IgD-negative memory B cell (primary cell): ENCODE results near the gene MAP4K1. TPM values are rescaled to one million over a fixed set of nuclear protein-coding genes. Genes with fewer than 3 reads are reported as not detected.
"Not testable (repeated sequence)": the region's sequence is repeated elsewhere in the genome, so short reads cannot be mapped to it uniquely, and the experiment has no call there.

Source experiments
- H3K27ac Mint-ChIP-seq, 3 donors: one replicate each; pipeline ENCODE4 v1.8.0; 2020 to 2022; ENCODE audit warnings: mild to moderate bottlenecking in 3 of 3, mixed read lengths in 3 of 3, moderate library complexity in 1 of 3
- H3K27me3 Mint-ChIP-seq: one replicate; pipeline ENCODE4 v1.8.0; 2021; ENCODE audit warnings: mixed read lengths
- H3K36me3 Mint-ChIP-seq: one replicate; pipeline ENCODE4 v1.8.0; 2020; ENCODE audit warnings: mild to moderate bottlenecking, mixed read lengths
- H3K4me1 Mint-ChIP-seq, 3 donors: one replicate each; pipeline ENCODE4 v1.8.0; 2020 to 2022; ENCODE audit warnings: mixed read lengths in 3 of 3, mild to moderate bottlenecking in 1 of 3
- H3K4me3 Mint-ChIP-seq, 4 donors: one replicate each; pipeline ENCODE4 v1.8.0; 2020 to 2022; ENCODE audit warnings: mild to moderate bottlenecking in 4 of 4, mixed read lengths in 4 of 4, moderate library complexity in 3 of 4
- H3K9me3 Mint-ChIP-seq, 3 donors: one replicate each; pipeline ENCODE4 v1.8.0; 2020 to 2021; ENCODE audit warnings: mixed read lengths in 3 of 3, mild to moderate bottlenecking in 1 of 3
- polyA plus RNA-seq: library from polyadenylated mRNA; unstranded; fragments of 300-500 nt; fragmentation: Illumina TruSeq; gene quantifications from one replicate; pipeline ENCODE4 v1.2.3, GENCODE V29; 2021

MAP4K1 gene
- polyA plus RNA-seq, 1 donor from 2014 or later: 250 TPM

DNA sequence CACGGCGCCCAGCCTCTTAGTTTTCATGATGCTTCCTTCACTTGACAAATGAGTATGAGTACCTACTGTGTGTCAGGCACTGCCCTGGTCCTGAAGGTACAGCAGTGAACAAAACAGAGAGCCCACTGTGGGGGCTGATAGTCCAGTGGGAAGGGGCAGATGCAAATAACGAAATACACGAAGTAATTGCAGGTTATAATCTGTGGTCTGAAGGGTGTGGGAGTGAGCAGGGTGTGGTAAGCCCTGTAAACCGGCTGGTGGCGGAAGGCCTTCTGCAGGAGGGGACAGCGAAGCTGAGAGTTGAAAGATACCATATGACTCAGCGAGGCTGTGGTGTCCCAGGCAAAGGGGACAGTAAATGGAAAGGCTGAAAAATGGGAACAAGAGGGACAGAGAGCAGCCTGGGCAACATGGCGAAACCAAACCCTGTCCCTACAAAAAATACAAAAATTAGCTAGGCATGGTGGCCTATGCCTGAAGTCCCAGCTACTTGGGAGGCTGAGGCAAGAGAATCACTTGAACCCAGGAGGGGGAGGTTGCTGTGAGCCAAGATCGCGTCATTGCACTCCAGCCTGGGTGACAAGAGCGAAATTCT lies 60.5 kb downstream of the MAP4K1 start:
- Mint-ChIP-seq H3K36me3 (peaks cover 1% of the 10 kb centered on the region), H3K9me3 (no peaks in the 10 kb centered on the region), H3K4me1 (peaks cover 22 to 35% (median 33%) of the 10 kb centered on the region in 3 donors), H3K4me3 (peak overlapping the region; percentile 27 to 92 (median 68)), H3K27me3 (no peaks in the 10 kb centered on the region), H3K27ac (peak overlapping the region in 1 of 3 donors; percentile 69)

DNA sequence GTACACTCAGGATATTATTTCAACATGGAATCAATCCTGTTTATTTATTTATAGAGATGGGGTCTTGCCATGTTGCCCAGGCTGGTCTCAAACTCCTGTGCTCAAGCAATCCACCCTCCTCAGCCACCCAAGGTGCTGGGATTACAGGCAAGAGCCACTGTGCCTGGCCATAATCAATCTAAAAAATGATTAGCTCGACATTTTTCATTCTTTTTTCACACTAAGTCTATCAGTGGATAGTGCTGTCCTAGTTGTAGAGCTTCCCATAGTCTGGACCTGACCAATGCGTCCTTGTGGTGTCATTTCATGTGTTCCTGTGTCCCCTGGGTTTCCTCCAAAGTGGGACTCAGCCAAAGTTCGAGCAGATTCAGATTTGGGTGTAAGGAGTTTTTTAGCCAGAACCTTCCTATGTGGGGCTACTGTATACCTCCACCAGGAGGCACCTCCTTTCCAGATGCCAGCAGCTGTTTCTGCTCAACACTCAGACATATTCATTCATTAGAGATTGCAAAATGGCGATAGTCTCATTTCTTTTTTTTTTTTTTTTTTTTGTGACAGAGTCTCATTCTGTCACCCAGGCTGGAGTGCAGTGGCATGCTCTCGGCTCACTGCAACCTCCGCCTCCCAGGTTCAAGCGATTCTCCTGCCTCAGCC lies 61.1 kb downstream of the MAP4K1 start:
- peaks cover 22 to 30% (median 28%) of the 10 kb centered on the region in 3 donors for H3K4me1 Mint-ChIP-seq
- H3K36me3 Mint-ChIP-seq: peaks cover 1% of the 10 kb centered on the region
- no peaks in the 10 kb centered on the region for H3K27me3 Mint-ChIP-seq
- no peaks in the 10 kb centered on the region for H3K9me3 Mint-ChIP-seq
- peak overlapping the region in 3 of 4 donors; percentile 27 to 92 (median 92) for H3K4me3 Mint-ChIP-seq
- peak overlapping the region in 1 of 3 donors; percentile 69 for H3K27ac Mint-ChIP-seq

- peaks cover 22 to 33% (median 27%) of the 10 kb centered on the region in 3 donors for H3K4me1 Mint-ChIP-seq
- no peaks in the 10 kb centered on the region for H3K27me3 Mint-ChIP-seq
- H3K36me3 Mint-ChIP-seq: peaks cover 1% of the 10 kb centered on the region
- H3K9me3 Mint-ChIP-seq: no peaks in the 10 kb centered on the region
- peak overlapping the region in 1 of 3 donors; percentile 11 for H3K27ac Mint-ChIP-seq
- peak overlapping the region in 2 of 4 donors; percentile 3 to 74 for H3K4me3 Mint-ChIP-seq
These were observed 62.6 kb downstream of the MAP4K1 start for GRCh38 chr19:38555200-38555599.

GRCh38 chr19:38554676-38555141 lies 63.0 kb downstream of the MAP4K1 start:
- Mint-ChIP-seq H3K27me3 (no peaks in the 10 kb centered on the region), H3K4me1 (peaks cover 18 to 29% (median 22%) of the 10 kb centered on the region in 3 donors)

DNA sequence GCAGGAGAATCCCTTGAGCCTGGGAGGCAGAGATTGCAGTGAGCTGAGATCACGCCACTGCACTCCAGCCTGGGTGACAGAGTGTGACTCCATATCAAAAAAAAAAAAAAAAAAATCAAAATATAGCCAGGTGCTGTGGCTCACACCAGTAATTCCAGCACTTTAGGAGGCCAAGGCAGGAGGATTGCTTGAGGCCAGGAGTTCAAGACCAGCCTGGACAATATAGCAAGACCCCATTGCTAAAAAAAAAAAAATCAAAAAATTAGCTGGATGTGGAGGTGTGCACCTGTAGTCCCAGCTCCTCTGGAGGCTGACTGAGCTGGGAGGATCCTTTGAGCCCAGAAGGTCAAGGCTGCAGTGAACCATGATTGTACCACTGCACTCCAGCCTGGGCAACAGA lies 64.5 kb downstream of the MAP4K1 start:
- not testable (repeated sequence) for H3K36me3 Mint-ChIP-seq, H3K4me3 Mint-ChIP-seq, H3K27me3 Mint-ChIP-seq, H3K9me3 Mint-ChIP-seq, H3K27ac Mint-ChIP-seq
- H3K4me1 Mint-ChIP-seq: peaks cover 14 to 21% (median 14%) of the 10 kb centered on the region in 3 donors

More at GRCh38 chr19:38554676-38555141, 63.0 kb downstream of the MAP4K1 start:
- H3K9me3 Mint-ChIP-seq: no peaks in the 10 kb centered on the region
- no peaks in the 10 kb centered on the region for H3K36me3 Mint-ChIP-seq
- H3K27ac Mint-ChIP-seq: peak overlapping the region in 1 of 3 donors; percentile 11
- peak overlapping the region in 1 of 4 donors; percentile 74 for H3K4me3 Mint-ChIP-seq

DNA sequence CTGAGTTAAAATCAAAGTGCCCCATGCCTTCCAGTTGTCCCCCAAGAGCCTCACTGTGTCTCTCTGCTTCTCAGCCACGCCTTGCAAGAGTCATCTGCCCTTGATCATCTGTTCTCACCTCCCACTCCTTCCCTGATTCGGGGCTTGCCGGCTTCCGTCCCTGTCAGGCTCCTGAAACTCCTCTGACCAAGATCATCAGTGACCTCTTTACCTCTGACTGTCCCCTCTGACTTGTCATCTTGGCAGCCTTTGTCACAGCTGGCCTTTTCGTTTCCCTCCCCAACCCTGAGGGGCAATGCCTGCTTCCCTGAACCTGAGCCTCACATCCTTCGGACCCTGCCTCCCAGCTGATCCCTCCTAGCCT lies 66.3 kb downstream of the MAP4K1 start:
- Mint-ChIP-seq H3K36me3 (no peaks in the 10 kb centered on the region), H3K27me3 (no peaks in the 10 kb centered on the region), H3K4me3 (peak overlapping the region in 1 of 4 donors; percentile 34), H3K27ac (no peak overlapping the region), H3K9me3 (no peaks in the 10 kb centered on the region), H3K4me1 (peaks cover 10 to 20% (median 11%) of the 10 kb centered on the region in 3 donors)

DNA sequence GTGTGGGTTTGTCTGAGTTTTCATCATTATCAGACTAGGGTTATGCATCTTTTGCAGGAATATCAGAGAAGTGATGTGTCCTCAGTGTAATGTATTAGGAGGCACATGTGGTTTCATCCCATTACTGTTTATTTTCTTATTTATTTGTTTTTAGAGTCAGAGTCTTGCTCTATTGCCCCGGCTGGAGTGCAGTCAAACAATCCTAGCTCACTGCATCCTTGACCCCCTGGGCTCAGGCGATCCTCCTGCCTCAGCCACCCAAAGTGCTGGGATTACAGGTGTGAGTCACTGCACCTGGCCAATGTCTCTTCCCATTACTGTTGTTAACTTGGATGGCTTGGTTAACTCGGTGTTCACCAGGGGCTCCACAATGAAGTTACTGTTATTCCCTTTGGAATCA lies 67.4 kb downstream of the MAP4K1 start:
- no peak overlapping the region for H3K4me3 Mint-ChIP-seq
- no peaks in the 10 kb centered on the region for H3K27me3 Mint-ChIP-seq
- no peaks in the 10 kb centered on the region for H3K9me3 Mint-ChIP-seq
- H3K27ac Mint-ChIP-seq: no peak overlapping the region
- no peaks in the 10 kb centered on the region for H3K36me3 Mint-ChIP-seq
- peaks cover 6 to 17% (median 13%) of the 10 kb centered on the region in 3 donors for H3K4me1 Mint-ChIP-seq

- Mint-ChIP-seq H3K4me1 (peaks cover 5 to 17% (median 13%) of the 10 kb centered on the region in 3 donors), H3K27me3 (no peaks in the 10 kb centered on the region), H3K9me3 (no peaks in the 10 kb centered on the region), H3K4me3 (no peak overlapping the region), H3K27ac (no peak overlapping the region), H3K36me3 (no peaks in the 10 kb centered on the region)
These were observed 67.8 kb downstream of the MAP4K1 start for GRCh38 chr19:38549942-38550341.

DNA sequence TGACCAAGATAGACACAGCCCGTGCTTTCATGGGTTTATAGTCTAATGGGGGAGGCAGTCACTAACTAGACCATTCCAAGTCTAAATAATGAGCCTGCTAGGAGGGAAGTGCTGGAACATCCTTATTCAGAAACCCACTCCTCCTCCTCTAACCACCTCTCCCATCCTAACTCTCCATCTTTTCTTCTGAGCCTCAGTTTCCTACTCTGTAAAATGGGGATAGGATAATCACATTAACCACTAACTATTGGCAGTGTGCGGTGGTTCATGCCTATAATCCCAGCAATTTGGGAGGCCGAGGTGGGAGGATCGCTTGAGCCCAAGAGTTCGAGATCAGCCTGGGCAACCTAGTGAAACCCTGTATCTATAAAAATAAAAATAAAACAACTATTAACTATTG lies 68.7 kb downstream of the MAP4K1 start:
- no peaks in the 10 kb centered on the region for H3K27me3 Mint-ChIP-seq
- H3K4me3 Mint-ChIP-seq: no peak overlapping the region
- H3K36me3 Mint-ChIP-seq: no peaks in the 10 kb centered on the region
- no peaks in the 10 kb centered on the region for H3K9me3 Mint-ChIP-seq
- H3K4me1 Mint-ChIP-seq: peaks cover 11 to 24% (median 19%) of the 10 kb centered on the region in 3 donors
- no peak overlapping the region for H3K27ac Mint-ChIP-seq

DNA sequence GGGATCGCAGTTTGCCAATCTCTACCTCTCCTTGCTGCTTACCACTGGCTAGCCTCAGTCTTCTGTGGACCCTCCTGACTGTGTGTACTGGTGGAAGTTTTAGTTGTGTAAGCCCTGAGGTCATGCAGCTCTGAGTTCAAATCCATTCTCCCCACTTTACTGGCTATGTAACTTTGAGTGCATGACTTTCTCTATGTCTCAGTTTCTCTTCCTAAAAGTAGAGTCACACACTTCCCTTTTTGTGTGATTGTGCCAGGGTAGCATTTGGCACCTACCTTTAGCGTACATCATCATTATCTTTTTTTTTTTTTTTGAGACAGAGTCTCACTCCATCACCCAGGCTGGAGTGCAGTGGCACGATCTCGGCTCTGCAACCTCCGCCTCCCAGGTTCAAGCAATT lies 70.3 kb downstream of the MAP4K1 start:
- Mint-ChIP-seq H3K9me3 (no peaks in the 10 kb centered on the region), H3K4me1 (peaks cover 12 to 25% (median 20%) of the 10 kb centered on the region in 3 donors), H3K4me3 (peak overlapping the region in 2 of 4 donors; percentile 59 to 77), H3K27ac (peak overlapping the region in 1 of 3 donors; percentile 53), H3K27me3 (no peaks in the 10 kb centered on the region), H3K36me3 (no peaks in the 10 kb centered on the region)

GRCh38 chr19:38545596-38545995 lies 72.2 kb downstream of the MAP4K1 start:
- no peaks in the 10 kb centered on the region for H3K36me3 Mint-ChIP-seq
- peak overlapping the region in 1 of 4 donors; percentile 60 for H3K4me3 Mint-ChIP-seq
- no peaks in the 10 kb centered on the region for H3K9me3 Mint-ChIP-seq
- H3K27ac Mint-ChIP-seq: peak overlapping the region in 1 of 3 donors; percentile 19
- H3K4me1 Mint-ChIP-seq: peaks cover 12 to 20% (median 14%) of the 10 kb centered on the region in 3 donors
- H3K27me3 Mint-ChIP-seq: no peaks in the 10 kb centered on the region

- Mint-ChIP-seq H3K4me1 (peaks cover 12 to 18% (median 14%) of the 10 kb centered on the region in 3 donors), H3K27me3 (no peaks in the 10 kb centered on the region), H3K9me3 (no peaks in the 10 kb centered on the region), H3K27ac (peak overlapping the region in 1 of 3 donors; percentile 19), H3K4me3 (peak overlapping the region in 2 of 4 donors; percentile 18 to 60), H3K36me3 (no peaks in the 10 kb centered on the region)
These were observed 73.0 kb downstream of the MAP4K1 start for GRCh38 chr19:38544569-38545315.

GRCh38 chr19:38543807-38544568 lies 73.8 kb downstream of the MAP4K1 start:
- H3K9me3 Mint-ChIP-seq: no peaks in the 10 kb centered on the region
- no peaks in the 10 kb centered on the region for H3K36me3 Mint-ChIP-seq
- peaks cover 13 to 19% (median 14%) of the 10 kb centered on the region in 3 donors for H3K4me1 Mint-ChIP-seq
- H3K27ac Mint-ChIP-seq: no peak overlapping the region
- H3K27me3 Mint-ChIP-seq: no peaks in the 10 kb centered on the region
- peak overlapping the region in 2 of 4 donors; percentile 60 to 73 for H3K4me3 Mint-ChIP-seq

- H3K4me1 Mint-ChIP-seq: peaks cover 15 to 24% (median 19%) of the 10 kb centered on the region in 3 donors
- no peak overlapping the region for H3K4me3 Mint-ChIP-seq
- no peaks in the 10 kb centered on the region for H3K9me3 Mint-ChIP-seq
- H3K27me3 Mint-ChIP-seq: no peaks in the 10 kb centered on the region
- no peak overlapping the region for H3K27ac Mint-ChIP-seq
- no peaks in the 10 kb centered on the region for H3K36me3 Mint-ChIP-seq
These were observed 74.4 kb downstream of the MAP4K1 start for GRCh38 chr19:38543286-38543806.
